ENCODE measurements around the gene FHL3. TPM values are rescaled to one million over a fixed set of nuclear protein-coding genes. Genes with fewer than 3 reads are reported as not detected.
A peak's percentile ranks its signal among the peaks of the same experiment; 100 is the strongest.
"Not testable (repeated sequence)": the region's sequence is repeated elsewhere in the genome, so short reads cannot be mapped to it uniquely, and the experiment has no call there.

The FHL3 gene
- total RNA-seq, 1 donor from 2014 or later: 60.1 TPM

DNA sequence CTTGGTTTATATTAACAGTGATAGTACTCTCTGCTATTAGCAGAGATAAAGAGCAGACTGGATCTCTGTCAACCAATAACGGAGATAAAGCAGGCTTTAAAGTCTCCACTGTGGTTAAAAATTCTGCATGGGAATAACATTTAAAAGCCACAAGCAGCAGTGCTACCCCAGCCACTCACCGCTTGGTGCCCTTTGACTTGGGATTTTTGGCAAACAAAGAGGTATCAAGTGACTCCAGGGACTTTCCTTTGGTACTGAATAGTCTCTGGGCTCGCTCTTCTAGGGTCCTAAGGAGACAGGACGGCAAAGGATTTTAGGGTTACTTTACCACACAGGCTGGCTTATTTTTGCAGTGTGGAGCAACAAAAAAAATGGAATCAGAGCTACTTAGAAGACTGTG is 26.8 kb downstream of the FHL3 start:
- Histone ChIP-seq H3K4me1 (no peaks in the 10 kb centered on the region), H3K4me3 (no peak overlapping the region), H3K9me3 (no peaks in the 10 kb centered on the region), H3K27me3 (no peaks in the 10 kb centered on the region), H3K27ac (no peak overlapping the region), H3K36me3 (peaks cover 79 to 90% of the 10 kb centered on the region in 2 donors)
- intact Hi-C loops (cut with DNase I): loop anchor here (5.0 kb wide), 1 partner anchor 39 kb away; no protein-coding TSS in a partner anchor
- TF ChIP-seq, protein P1, sequence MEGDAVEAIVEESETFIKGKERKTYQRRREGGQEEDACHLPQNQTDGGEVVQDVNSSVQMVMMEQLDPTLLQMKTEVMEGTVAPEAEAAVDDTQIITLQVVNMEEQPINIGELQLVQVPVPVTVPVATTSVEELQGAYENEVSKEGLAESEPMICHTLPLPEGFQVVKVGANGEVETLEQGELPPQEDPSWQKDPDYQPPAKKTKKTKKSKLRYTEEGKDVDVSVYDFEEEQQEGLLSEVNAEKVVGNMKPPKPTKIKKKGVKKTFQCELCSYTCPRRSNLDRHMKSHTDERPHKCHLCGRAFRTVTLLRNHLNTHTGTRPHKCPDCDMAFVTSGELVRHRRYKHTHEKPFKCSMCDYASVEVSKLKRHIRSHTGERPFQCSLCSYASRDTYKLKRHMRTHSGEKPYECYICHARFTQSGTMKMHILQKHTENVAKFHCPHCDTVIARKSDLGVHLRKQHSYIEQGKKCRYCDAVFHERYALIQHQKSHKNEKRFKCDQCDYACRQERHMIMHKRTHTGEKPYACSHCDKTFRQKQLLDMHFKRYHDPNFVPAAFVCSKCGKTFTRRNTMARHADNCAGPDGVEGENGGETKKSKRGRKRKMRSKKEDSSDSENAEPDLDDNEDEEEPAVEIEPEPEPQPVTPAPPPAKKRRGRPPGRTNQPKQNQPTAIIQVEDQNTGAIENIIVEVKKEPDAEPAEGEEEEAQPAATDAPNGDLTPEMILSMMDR (IDR thresholded peaks at IDR 0.05): no peak
- no peak for DNase-seq (ENCODE audit: low spot score in 2 of 2)

DNA sequence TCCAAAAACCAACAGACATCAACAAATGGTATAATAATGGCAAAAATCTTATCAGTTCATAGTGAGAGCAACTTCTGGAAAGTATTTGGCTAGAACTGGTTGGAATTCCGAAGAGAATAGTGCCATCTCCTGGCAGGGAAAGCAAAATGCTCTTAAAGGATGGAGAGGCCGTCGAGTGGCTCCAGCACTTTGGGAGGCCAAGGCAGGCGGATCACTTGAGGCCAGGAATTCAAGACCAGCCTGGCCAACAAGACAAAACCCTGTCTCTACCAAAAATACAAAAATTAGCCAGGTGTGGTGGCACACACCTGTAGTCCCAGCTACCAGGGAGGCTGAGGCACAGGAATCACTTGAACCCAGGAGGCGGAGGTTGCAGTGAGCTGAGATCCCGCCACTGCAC is 30.2 kb downstream of the FHL3 start:
- TF ChIP-seq, protein P1 (IDR thresholded peaks at IDR 0.05): peak; percentile 34 to 51 (median 35)
- peaks cover 66 to 76% of the 10 kb centered on the region in 2 donors for H3K36me3 ChIP-seq
- H3K9me3 ChIP-seq; H3K27ac ChIP-seq; H3K27me3 ChIP-seq; H3K4me1 ChIP-seq; DNase-seq (ENCODE audit: low spot score in 2 of 2); H3K4me3 ChIP-seq: not testable (repeated sequence)
- intact Hi-C loops (cut with DNase I): loop anchor here (5.0 kb wide), 1 partner anchor 42 kb away; no protein-coding TSS in a partner anchor

DNA sequence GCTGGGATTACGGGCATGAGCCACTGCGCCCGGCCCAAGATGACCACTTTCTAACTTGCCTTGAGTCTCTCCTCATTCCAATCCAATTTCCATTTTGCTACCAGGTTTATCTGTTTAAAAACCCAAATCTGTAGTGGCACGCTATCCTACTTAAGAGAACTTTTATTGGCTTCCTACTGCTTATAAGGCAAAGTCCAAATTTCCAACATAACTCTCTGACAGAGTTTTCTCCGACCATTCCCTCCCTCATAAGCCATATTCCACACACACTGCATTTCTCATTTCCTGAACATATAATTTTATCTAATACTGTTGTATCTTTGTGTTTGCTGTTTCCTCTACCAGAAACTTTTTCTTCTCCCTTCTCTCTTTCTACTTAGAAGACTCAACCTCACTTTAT is 30.7 kb downstream of the FHL3 start:
- DNase-seq (ENCODE audit: low spot score in 2 of 2): no peak
- H3K27ac ChIP-seq: no peak overlapping the region
- intact Hi-C loops (cut with DNase I): no loop called here
- TF ChIP-seq, protein P1 (IDR thresholded peaks at IDR 0.05): no peak
- no peaks in the 10 kb centered on the region for H3K27me3 ChIP-seq
- H3K9me3 ChIP-seq: no peaks in the 10 kb centered on the region
- H3K4me1 ChIP-seq: no peaks in the 10 kb centered on the region
- H3K4me3 ChIP-seq: no peak overlapping the region
- peaks cover 62 to 75% of the 10 kb centered on the region in 2 donors for H3K36me3 ChIP-seq

DNA sequence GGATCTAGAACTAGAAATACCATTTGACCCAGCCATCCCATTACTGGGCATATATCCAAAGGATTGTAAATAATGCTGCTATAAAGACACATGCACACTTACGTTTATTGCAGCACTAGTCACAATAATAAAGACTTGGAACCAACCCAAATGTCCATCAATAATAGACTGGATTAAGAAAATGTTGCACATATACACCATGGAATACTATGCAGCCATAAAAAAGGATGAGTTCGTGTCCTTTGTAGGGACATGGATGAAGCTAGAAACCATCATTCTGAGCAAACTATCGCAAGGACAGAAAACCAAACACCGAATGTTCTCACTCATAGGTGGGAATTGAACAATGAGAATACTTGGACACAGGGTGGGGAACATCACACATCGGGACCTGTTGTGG is 31.6 kb downstream of the FHL3 start:
- H3K4me3 ChIP-seq; H3K27ac ChIP-seq; H3K9me3 ChIP-seq; H3K27me3 ChIP-seq; H3K4me1 ChIP-seq; DNase-seq (ENCODE audit: low spot score in 2 of 2); intact Hi-C loops (cut with DNase I): not testable (repeated sequence)
- peaks cover 62 to 75% of the 10 kb centered on the region in 2 donors for H3K36me3 ChIP-seq

DNA sequence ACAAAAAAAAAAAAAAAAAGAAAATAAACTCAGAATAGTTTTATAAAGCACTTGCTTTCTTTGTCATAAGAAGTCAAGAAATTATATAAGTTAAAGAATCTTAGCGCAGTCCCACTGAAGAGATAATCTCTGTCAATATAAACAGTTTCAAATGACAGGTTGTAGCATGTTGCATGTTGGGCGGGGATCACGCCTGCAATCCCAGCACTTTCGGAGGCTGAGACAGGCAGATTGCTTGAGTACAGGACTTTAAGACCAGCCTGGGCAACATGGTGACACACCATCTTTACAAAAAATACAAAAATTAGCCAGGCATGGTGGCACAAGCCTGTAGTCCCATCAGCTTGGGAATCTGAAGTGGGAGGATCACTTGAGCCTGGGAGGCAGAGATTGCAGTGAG is 40.0 kb downstream of the FHL3 start:
- Histone ChIP-seq H3K27ac (no peak overlapping the region), H3K9me3 (no peaks in the 10 kb centered on the region), H3K36me3 (peaks cover 53 to 72% of the 10 kb centered on the region in 2 donors), H3K4me3 (no peak overlapping the region), H3K4me1 (no peaks in the 10 kb centered on the region), H3K27me3 (no peaks in the 10 kb centered on the region)
- TF ChIP-seq, protein P1 (IDR thresholded peaks at IDR 0.05): no peak
- intact Hi-C loops (cut with DNase I): no loop called here
- no peak for DNase-seq (ENCODE audit: low spot score in 2 of 2)

DNA sequence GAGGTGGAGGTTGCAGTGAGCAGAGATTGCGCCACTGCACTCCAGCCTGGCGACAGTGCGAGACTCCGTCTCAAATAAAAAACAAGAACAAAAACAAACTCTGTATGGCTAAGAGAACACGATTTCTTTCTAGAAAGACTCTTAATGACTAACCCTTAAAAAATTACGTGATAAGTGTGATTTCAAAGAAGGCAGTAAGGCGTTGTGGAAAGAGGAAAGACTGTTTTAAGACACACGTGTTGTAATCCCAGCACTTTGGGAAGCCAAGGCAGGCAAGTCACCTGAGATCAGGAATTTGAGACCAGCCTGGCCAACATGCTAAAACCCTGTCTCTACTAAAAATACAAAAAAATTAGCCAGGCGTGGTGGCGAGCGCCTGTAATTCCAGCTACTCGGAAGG is 41.2 kb downstream of the FHL3 start:
- peaks cover 58 to 72% of the 10 kb centered on the region in 2 donors for H3K36me3 ChIP-seq
- intact Hi-C loops (cut with DNase I); DNase-seq (ENCODE audit: low spot score in 2 of 2); H3K4me1 ChIP-seq; H3K27ac ChIP-seq; H3K9me3 ChIP-seq; H3K4me3 ChIP-seq; H3K27me3 ChIP-seq: not testable (repeated sequence)

DNA sequence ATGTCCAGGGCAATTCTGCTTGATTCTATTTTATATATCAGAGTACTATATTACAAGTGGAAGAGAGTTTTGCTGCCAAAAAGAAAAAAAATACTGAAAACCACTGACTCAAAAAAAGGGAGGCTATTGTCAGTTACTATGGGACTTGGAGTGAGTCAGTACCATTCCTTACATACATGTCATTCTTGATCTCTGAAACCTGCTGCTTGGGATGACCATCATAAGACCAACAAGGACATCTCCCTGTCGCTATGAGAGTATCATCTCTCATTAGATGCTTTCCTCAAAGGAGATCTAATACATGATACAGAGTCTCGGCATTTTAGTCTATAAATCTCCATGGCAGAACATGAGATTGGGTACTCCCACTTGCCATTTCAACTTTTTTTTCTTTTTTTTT is 46.6 kb downstream of the FHL3 start:
- TF ChIP-seq, protein P1 (IDR thresholded peaks at IDR 0.05): no peak
- no peak for DNase-seq (ENCODE audit: low spot score in 2 of 2)
- intact Hi-C loops (cut with DNase I): no loop called here
- H3K27ac ChIP-seq: no peak overlapping the region
- H3K4me3 ChIP-seq: no peak overlapping the region
- H3K27me3 ChIP-seq: no peaks in the 10 kb centered on the region
- H3K4me1 ChIP-seq: no peaks in the 10 kb centered on the region
- peaks cover 41 to 48% of the 10 kb centered on the region in 2 donors for H3K36me3 ChIP-seq
- H3K9me3 ChIP-seq: no peaks in the 10 kb centered on the region

All from ascending aorta (tissue), 2 donors.